MM.1S (cell line): ENCODE results near the gene AJUBA.

Source experiments
- DNase-seq: peaks from one replicate; pipeline ENCODE4 v3.0.0-alpha.2; 2015
- H2AFZ ChIP-seq: fragments of 300-600 bp; sonication (generic); 2 replicates; pipeline ENCODE4 v1.6.0; 2016; ENCODE audit warnings: antibody characterized with exemption, low read length
- H3F3A ChIP-seq: fragments of 300-600 bp; sonication (generic); 2 replicates; pipeline ENCODE4 v1.6.1; 2016; ENCODE audit warnings: mild to moderate bottlenecking, antibody characterized with exemption, low read length, moderate library complexity, mixed read lengths; ENCODE audit not compliant: insufficient read depth
- H3K27ac ChIP-seq: fragments of 300-600 bp; sonication (generic); 2 replicates; pipeline ENCODE4 v1.5.1; 2016; ENCODE audit warnings: mild to moderate bottlenecking, low read length
- H3K27me3 ChIP-seq: fragments of 300-600 bp; sonication (generic); replicated peaks from 2 replicates; pipeline ENCODE4 v1.6.0; 2016; ENCODE audit warnings: low read length; ENCODE audit not compliant: insufficient read depth
- H3K36me3 ChIP-seq: fragments of 300-600 bp; sonication (generic); replicated peaks from 2 replicates; pipeline ENCODE4 v1.6.1; 2016; ENCODE audit warnings: mild to moderate bottlenecking, low read length, mixed read lengths; ENCODE audit not compliant: insufficient read depth
- H3K4me1 ChIP-seq: fragments of 300-600 bp; sonication (generic); 2 replicates; pipeline ENCODE4 v1.6.1; 2016; ENCODE audit warnings: low read length, mixed read lengths
- H3K4me2 ChIP-seq: fragments of 300-600 bp; sonication (generic); 2 replicates; pipeline ENCODE4 v1.6.0; 2016; ENCODE audit warnings: low read depth, low read length
- H3K4me3 ChIP-seq: fragments of 300-600 bp; sonication (generic); 2 replicates; pipeline ENCODE4 v1.5.1; 2016; ENCODE audit warnings: low read length, mixed read lengths
- H3K79me2 ChIP-seq: fragments of 300-600 bp; sonication (generic); 2 replicates; pipeline ENCODE4 v1.6.1; 2016; ENCODE audit warnings: mixed run types, low read length, mixed read lengths
- H3K9ac ChIP-seq: fragments of 300-600 bp; sonication (generic); 2 replicates; pipeline ENCODE4 v1.6.1; 2016; ENCODE audit warnings: low read length, mixed read lengths
- H3K9me2 ChIP-seq: fragments of 300-600 bp; sonication (generic); replicated peaks from 2 replicates; pipeline ENCODE4 v1.6.1; 2016; ENCODE audit warnings: mild to moderate bottlenecking, low read length, mixed read lengths; ENCODE audit not compliant: insufficient read depth
- H3K9me3 ChIP-seq: fragments of 300-600 bp; sonication (generic); replicated peaks from 2 replicates; pipeline ENCODE4 v1.6.1; 2016; ENCODE audit warnings: mild to moderate bottlenecking, low read length, mixed read lengths; ENCODE audit not compliant: insufficient read depth
- H4K20me1 ChIP-seq: fragments of 300-600 bp; sonication (generic); 2 replicates; pipeline ENCODE4 v1.6.1; 2016; ENCODE audit warnings: mild to moderate bottlenecking, low read length, moderate library complexity, mixed read lengths; ENCODE audit not compliant: insufficient read depth
- CTCF ChIP-seq: fragments of 300-600 bp; sonication (generic); IDR thresholded peaks from 2 replicates; pipeline ENCODE4 v1.5.1; 2016; ENCODE audit warnings: antibody characterized with exemption, low read length, mixed read lengths
- EZH2 ChIP-seq: fragments of 300-600 bp; sonication (generic); optimal IDR thresholded peaks from 2 replicates; pipeline ENCODE3; 2017; ENCODE audit warnings: low read depth, mild to moderate bottlenecking, antibody characterized with exemption, low read length, mixed read lengths
- EZH2phosphoT487 ChIP-seq: fragments of 300-600 bp; sonication (generic); IDR thresholded peaks from 2 replicates; pipeline ENCODE4 v1.6.1; 2018; ENCODE audit warnings: antibody characterized with exemption, low read length

Gene AJUBA

GRCh38 chr14:23025151-23025814 is 42.9 kb upstream of the AJUBA start:
- no peak for DNase-seq
- no peaks in the 10 kb centered on the region for H3K27me3 ChIP-seq
- TF ChIP-seq EZH2phosphoT487 (no peak), EZH2 (no peak)
- no peaks in the 10 kb centered on the region for H3K9me2 ChIP-seq
- H3K4me2 ChIP-seq, result no peak overlapping the region
- no peaks in the 10 kb centered on the region for H3K79me2 ChIP-seq
- no peaks in the 10 kb centered on the region for H3K36me3 ChIP-seq
- no peak overlapping the region for H2AFZ ChIP-seq
- no peaks in the 10 kb centered on the region for H3K9me3 ChIP-seq
- no peak overlapping the region for H3K27ac ChIP-seq
- H3K4me3 ChIP-seq, result no peak overlapping the region
- no peaks in the 10 kb centered on the region for H3K4me1 ChIP-seq
- no peaks in the 10 kb centered on the region for H3F3A ChIP-seq
- H4K20me1 ChIP-seq, result no peaks in the 10 kb centered on the region
- no peak overlapping the region for H3K9ac ChIP-seq

GRCh38 chr14:23024612-23025075 is 42.3 kb upstream of the AJUBA start:
- H3K27me3 ChIP-seq, result no peaks in the 10 kb centered on the region
- H3K9ac ChIP-seq, result no peak overlapping the region
- no peak for DNase-seq
- no peak for TF ChIP-seq EZH2
- TF ChIP-seq CTCF, result no peak
- TF ChIP-seq EZH2phosphoT487, result no peak
- H3K9me3 ChIP-seq, result no peaks in the 10 kb centered on the region
- no peaks in the 10 kb centered on the region for H3K9me2 ChIP-seq
- H3F3A ChIP-seq, result no peaks in the 10 kb centered on the region
- H3K36me3 ChIP-seq, result no peaks in the 10 kb centered on the region
- no peak overlapping the region for H2AFZ ChIP-seq
- no peak overlapping the region for H3K4me2 ChIP-seq
- H3K27ac ChIP-seq, result no peak overlapping the region
- H3K4me3 ChIP-seq, result no peak overlapping the region
- no peaks in the 10 kb centered on the region for H4K20me1 ChIP-seq
- no peaks in the 10 kb centered on the region for H3K79me2 ChIP-seq
- no peaks in the 10 kb centered on the region for H3K4me1 ChIP-seq

- Histone ChIP-seq H3K27ac (no peak overlapping the region), H2AFZ (no peak overlapping the region), H3K4me1 (no peaks in the 10 kb centered on the region), H3K9me3 (no peaks in the 10 kb centered on the region), H3K79me2 (no peaks in the 10 kb centered on the region), H3F3A (no peaks in the 10 kb centered on the region), H3K9ac (no peak overlapping the region), H3K4me2 (no peak overlapping the region), H4K20me1 (no peaks in the 10 kb centered on the region), H3K9me2 (no peaks in the 10 kb centered on the region), H3K36me3 (no peaks in the 10 kb centered on the region), H3K4me3 (no peak overlapping the region), H3K27me3 (no peaks in the 10 kb centered on the region)
- no peak for DNase-seq
- no peak for TF ChIP-seq EZH2
- TF ChIP-seq CTCF, result no peak
Observed at GRCh38 chr14:23023795-23024152, 41.4 kb upstream of the AJUBA start.

- no peak overlapping the region for H2AFZ ChIP-seq
Observed at GRCh38 chr14:23023022-23023794, 40.9 kb upstream of the AJUBA start.

More at GRCh38 chr14:23023022-23023794, 40.9 kb upstream of the AJUBA start:
- Histone ChIP-seq H3K36me3 (no peaks in the 10 kb centered on the region), H3K79me2 (no peaks in the 10 kb centered on the region), H3K9ac (no peak overlapping the region), H3K9me2 (no peaks in the 10 kb centered on the region), H3K4me2 (no peak overlapping the region), H3K27me3 (no peaks in the 10 kb centered on the region), H3K27ac (no peak overlapping the region), H3K4me1 (no peaks in the 10 kb centered on the region), H3K9me3 (no peaks in the 10 kb centered on the region), H4K20me1 (no peaks in the 10 kb centered on the region), H3F3A (no peaks in the 10 kb centered on the region), H3K4me3 (no peak overlapping the region)
- DNase-seq, result no peak
- TF ChIP-seq EZH2phosphoT487 (no peak), CTCF (no peak), EZH2 (no peak)
